IPS DF 19.7 (cell line): ENCODE data around the gene URAD.
"Not testable (repeated sequence)": the region's sequence is repeated elsewhere in the genome, so short reads cannot be mapped to it uniquely, and the experiment has no call there.

Experiments
- DNase-seq: peaks from one replicate; pipeline ENCODE4 v3.0.0-alpha.2; 2013; ENCODE audit warnings: low read depth, low spot score

The URAD gene

GRCh38 chr13:27988520-27988919 lies at the start of gene URAD:
TSS of gene URAD (minus strand) at chr13:27988693. CDS start at chr13:27988637, 56 bp downstream.
- DNase-seq, result no peak

- DNase-seq, result no peak
Measured at GRCh38 chr13:28037399-28037798, 48.9 kb upstream of the URAD start.

- no peak for DNase-seq
Measured at GRCh38 chr13:28035146-28035782, 46.8 kb upstream of the URAD start.

GRCh38 chr13:28033894-28034655 lies 45.6 kb upstream of the URAD start:
- DNase-seq, result no peak

- DNase-seq, result not testable (repeated sequence)
Measured at GRCh38 chr13:28032438-28032837, 43.9 kb upstream of the URAD start.

DNA sequence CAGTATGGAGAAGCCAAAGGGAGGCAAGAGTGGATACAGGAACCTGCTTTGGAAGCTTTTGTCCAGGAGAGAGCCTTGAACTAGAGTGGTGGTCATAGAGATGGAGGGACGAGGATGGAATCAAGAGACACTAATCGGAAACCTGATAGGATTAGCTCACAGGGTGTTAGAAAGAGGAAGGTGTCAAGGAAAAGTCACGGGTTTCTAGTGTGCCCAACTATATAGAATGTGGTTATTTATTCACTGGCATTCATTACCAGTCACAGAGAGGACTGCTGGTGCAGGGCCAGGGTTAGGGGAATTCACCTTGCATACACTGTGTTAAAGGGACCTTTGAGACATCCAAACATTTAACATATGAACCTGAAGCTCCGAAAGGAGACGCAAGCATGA lies 43.4 kb upstream of the URAD start:
- DNase-seq, result no peak

DNA sequence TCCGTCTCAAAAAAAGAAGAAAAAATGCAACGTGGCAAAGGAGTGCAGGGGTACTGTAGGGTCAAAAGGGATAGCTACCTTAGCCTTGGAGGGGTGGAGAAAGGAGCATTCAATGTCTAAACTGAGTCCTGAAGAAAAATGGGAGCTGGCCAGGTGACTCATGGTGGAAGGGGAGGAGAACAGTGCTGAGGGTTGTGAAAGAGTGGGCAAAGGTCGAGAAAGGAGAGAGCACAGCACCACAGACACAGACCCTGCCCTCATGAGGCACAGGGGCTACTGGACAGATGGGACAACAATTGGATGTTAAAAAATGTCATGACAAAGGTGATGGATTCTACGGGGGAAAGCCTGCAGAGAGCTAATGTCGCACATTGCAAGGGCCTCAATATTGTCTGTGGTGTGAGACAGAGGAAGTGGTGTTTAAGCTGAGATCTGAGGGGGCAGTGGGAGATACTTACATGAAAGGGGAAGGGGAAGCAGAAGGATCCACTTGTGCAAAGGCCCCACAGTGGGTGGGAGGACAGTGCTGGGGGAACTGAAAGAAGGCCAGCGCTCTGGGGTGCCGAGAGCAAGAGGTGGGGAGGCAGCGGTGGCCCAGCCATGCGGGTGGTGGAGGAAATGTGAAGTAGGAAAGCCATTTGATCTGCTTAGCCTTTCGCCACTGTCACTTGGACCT lies 42.9 kb upstream of the URAD start:
- DNase-seq, result no peak

DNA sequence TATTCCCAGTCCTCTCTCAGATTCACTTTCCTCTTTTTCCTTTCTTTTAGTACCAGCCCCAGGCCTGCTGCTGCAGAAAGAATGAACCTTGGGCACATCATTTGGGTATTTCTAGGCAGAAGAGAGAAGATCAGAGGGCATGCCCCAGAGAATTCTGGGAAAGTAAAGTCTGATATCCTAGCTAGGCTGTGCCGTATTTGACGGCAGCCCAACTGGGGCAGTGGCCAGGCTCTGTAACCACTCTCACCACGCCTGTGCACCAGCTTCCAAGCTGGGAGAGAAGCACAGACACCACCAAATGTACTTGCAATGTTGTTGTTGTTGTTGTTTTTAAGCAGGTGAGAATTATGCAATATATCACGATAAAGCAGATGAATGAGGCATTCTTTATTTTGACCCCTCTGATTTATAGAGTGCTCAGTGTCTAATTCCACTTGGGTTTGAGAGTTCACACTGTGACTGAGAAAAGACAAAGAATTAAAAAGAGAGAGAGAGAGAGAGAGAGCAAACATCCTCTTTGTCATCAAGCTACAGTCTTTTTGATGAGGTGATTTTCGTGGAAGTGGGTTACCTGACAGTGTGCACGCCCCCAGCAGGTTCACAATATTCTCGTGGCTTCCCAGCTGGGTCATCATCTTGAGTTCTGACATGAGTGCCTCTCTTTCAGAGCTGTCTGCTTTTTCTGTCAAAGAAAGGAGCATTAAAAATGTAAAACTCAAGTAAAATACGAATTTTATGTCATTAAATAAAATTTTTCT lies 39.3 kb upstream of the URAD start:
- no peak for DNase-seq

- no peak for DNase-seq
Measured at GRCh38 chr13:28027071-28027470, 38.6 kb upstream of the URAD start.

- no peak for DNase-seq
Measured at GRCh38 chr13:28026508-28026907, 38.0 kb upstream of the URAD start.

- DNase-seq, result no peak
Measured at GRCh38 chr13:28022848-28023518, 34.5 kb upstream of the URAD start.

DNA sequence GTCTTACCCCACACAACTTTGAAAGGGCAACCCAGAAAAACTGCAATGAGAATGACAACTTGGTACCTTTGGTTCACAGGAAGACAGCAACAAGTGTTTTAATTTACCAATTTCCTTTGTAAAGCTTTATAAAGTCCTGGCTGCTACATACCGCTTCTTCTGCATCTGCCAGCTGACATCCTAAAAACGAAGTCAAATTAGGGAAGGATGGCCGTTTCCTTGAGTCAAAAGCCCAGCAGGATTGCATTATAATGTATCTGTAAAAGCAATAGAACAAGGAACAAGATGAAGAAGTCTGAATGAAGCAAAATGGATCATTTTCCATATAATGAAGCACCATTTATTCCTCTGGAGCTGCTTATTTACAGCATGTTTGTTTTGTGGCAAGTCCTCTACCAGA lies 25.8 kb upstream of the URAD start:
- no peak for DNase-seq

- no peak for DNase-seq
Measured at GRCh38 chr13:28013482-28013881, 25.0 kb upstream of the URAD start.

DNA sequence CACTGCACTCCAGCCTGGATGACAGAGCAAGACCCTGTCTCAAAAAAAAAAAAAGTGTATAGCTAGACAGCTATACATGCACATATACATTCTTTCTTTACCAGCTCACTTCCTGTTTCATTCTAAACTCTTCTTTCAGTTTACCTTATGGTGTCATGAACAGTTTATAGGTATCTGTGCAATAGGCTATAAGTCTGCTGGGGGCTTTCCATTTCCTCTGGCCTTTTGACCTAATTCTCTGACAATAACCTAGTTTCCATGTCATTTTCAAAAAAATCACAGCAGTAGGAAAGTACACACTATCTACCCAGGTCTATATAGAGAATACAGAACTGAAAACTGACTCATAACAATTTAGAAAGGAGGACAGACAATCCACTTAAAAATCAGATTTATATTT lies 24.4 kb upstream of the URAD start:
- no peak for DNase-seq

- no peak for DNase-seq
Measured at GRCh38 chr13:28012383-28012782, 23.9 kb upstream of the URAD start.

DNA sequence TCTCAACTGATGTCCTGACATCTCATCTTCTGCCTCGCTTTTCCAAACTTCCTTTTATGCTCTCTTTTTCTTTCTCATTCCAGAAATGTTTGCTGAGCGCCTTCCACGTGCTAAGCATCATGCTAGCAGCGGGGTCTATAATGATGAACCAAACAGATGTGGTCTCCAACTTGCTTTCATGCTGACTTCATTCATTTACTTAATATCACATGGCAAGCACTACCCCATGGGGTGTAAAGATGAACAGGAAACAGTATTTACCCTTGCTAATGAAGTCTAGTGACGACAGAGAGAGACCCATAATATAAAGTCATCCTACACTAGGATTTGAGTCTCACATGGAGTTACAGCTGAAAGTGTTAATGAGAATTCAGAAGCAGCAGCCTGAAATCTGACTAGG lies 21.6 kb upstream of the URAD start:
- DNase-seq, result no peak

GRCh38 chr13:28005016-28005415 lies 16.5 kb upstream of the URAD start:
- not testable (repeated sequence) for DNase-seq

DNA sequence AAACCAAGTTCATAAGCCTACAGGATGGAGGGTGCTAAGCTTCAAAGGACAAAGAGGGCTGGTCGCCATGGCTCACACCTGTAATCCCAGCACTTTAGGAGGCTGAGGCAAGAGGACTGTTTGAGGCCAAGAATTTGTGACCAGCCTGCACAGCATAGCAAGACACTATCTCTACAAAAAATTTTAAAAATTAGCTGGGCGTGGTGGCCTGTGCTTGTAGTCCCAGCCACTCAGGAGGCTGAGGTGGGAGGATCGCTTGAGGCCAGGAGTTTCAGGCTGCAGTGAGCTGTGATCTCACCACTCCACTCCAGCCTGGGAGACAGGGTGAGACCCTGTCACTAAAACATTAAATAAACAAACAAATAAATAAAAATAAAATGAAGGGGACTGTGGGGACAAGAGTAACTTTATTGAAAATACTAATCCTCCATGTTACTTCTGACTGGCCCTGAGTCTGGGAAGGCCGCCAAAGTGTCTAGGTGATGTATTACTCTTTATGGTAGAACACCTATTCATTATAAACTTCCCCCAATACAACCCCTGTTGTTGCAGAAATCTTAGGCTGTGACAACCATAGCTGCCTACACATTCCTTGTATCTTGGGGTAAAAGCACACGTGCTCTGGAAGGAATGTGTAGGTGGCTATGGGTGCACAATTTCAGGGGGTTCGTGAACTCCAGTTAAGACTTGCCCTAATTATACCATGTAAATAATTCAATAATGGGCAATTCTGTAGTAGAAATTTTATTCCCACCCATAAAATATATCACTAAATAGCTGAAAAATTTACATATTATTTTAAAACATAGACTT lies 14.6 kb upstream of the URAD start:
- DNase-seq, result no peak

DNA sequence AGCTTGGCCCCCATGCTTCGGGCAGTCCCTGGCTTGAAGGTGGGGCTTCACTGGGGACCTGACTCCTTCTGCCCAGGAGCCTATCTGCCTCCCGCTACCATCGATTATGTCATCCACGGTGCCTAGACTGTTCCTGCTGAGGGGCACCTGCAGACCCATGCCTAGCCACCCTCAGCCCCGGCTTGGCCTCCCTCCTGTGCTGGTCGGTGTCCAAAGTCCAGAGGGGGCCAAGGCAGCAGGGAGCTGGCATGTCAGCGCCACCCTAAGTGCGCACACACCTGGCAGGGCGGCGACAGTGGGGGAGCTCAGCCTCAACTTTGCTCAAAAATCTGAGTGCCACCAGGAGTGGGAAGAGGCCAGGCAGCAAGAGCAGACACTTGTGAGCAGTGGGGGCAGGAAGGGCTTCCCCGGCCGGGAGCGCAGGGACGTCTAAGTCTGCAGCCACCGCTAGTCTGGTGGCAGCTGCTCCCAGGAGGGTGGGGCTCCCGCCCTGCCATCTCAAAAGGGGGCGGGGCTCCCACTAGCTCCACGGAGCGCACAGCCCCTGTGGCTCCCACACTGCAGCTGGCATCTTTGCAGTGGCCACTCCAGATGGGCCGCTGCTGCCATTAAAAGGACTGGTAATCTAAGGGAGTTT lies 13.5 kb upstream of the URAD start:
- no peak for DNase-seq

GRCh38 chr13:28001049-28001448 lies 12.6 kb upstream of the URAD start:
- no peak for DNase-seq
